NCI-H526 (cell line): ENCODE data around the gene NSD2.

Source experiments
- DNase-seq, 2 experiments: peaks; one replicate each; lab custom pipeline; 2025; lab: John Stamatoyannopoulos, UW

NSD2 gene

GRCh38 chr4:1864076-1865008 is 6.9 kb upstream of the NSD2 start:
- no peak for DNase-seq

GRCh38 chr4:1866189-1866661 is 5.0 kb upstream of the NSD2 start:
- no peak for DNase-seq

GRCh38 chr4:1868293-1868692 is 2.9 kb upstream of the NSD2 start:
- DNase-seq = peak in 1 of 2 experiments; percentile 28

GRCh38 chr4:1868912-1869311 is 2.3 kb upstream of the NSD2 start:
- no peak for DNase-seq

- no peak for DNase-seq
Measured at GRCh38 chr4:1869530-1870327, 1.5 kb upstream of the NSD2 start.

- DNase-seq = peak; percentile 78 to 94
Measured at GRCh38 chr4:1870328-1870577, 940 bp upstream of the NSD2 start.

GRCh38 chr4:1871471-1872021 is 353 bp downstream of the NSD2 start:
- peak in 1 of 2 experiments; percentile 67 for DNase-seq

- DNase-seq = no peak
Measured at GRCh38 chr4:1872870-1873269, 1.7 kb downstream of the NSD2 start.

GRCh38 chr4:1873291-1873690 is 2.1 kb downstream of the NSD2 start:
- DNase-seq = no peak

GRCh38 chr4:1873776-1874175 is 2.6 kb downstream of the NSD2 start:
- DNase-seq = no peak

- DNase-seq = no peak
Measured at GRCh38 chr4:1874201-1874600, 3.0 kb downstream of the NSD2 start.

- no peak for DNase-seq
Measured at GRCh38 chr4:1879485-1879884, 8.3 kb downstream of the NSD2 start.

GRCh38 chr4:1880332-1880731 is 9.1 kb downstream of the NSD2 start:
- no peak for DNase-seq

GRCh38 chr4:1882850-1883271 is 11.7 kb downstream of the NSD2 start:
- no peak for DNase-seq

- no peak for DNase-seq
Measured at GRCh38 chr4:1883583-1883982, 12.4 kb downstream of the NSD2 start.

- DNase-seq = no peak
Measured at GRCh38 chr4:1885414-1885813, 14.2 kb downstream of the NSD2 start.

- no peak for DNase-seq
Measured at GRCh38 chr4:1887052-1887451, 15.9 kb downstream of the NSD2 start.

- no peak for DNase-seq
Measured at GRCh38 chr4:1890979-1891570, 19.9 kb downstream of the NSD2 start.

GRCh38 chr4:1895971-1896657 is 24.9 kb downstream of the NSD2 start:
- no peak for DNase-seq

- no peak for DNase-seq
Measured at GRCh38 chr4:1896658-1896991, 25.4 kb downstream of the NSD2 start.

GRCh38 chr4:1898007-1898406 is 26.8 kb downstream of the NSD2 start:
- no peak for DNase-seq

- no peak for DNase-seq
Measured at GRCh38 chr4:1898681-1899080, 27.5 kb downstream of the NSD2 start.
